SW480 (cell line): ENCODE data around the gene PPFIA1.

Source experiments
- DNase-seq: peaks from one replicate; pipeline ENCODE4 v3.0.0-alpha.2; 2016; ENCODE audit warnings: low spot score

Gene PPFIA1

GRCh38 chr11:70432065-70432464 is 161.6 kb downstream of the PPFIA1 start:
- no peak for DNase-seq

GRCh38 chr11:70432580-70432979 is 162.1 kb downstream of the PPFIA1 start:
- no peak for DNase-seq

- DNase-seq: no peak
Observed at GRCh38 chr11:70433038-70433437, 162.5 kb downstream of the PPFIA1 start.

- DNase-seq: no peak
Observed at GRCh38 chr11:70433526-70433925, 163.0 kb downstream of the PPFIA1 start.
